ENCODE measurements around the gene GNA14. TPM values are rescaled to one million over a fixed set of nuclear protein-coding genes. Genes with fewer than 3 reads are reported as not detected.

The GNA14 gene
- polyA plus RNA-seq, 1 donor from 2014 or later = 0.40 TPM

DNA sequence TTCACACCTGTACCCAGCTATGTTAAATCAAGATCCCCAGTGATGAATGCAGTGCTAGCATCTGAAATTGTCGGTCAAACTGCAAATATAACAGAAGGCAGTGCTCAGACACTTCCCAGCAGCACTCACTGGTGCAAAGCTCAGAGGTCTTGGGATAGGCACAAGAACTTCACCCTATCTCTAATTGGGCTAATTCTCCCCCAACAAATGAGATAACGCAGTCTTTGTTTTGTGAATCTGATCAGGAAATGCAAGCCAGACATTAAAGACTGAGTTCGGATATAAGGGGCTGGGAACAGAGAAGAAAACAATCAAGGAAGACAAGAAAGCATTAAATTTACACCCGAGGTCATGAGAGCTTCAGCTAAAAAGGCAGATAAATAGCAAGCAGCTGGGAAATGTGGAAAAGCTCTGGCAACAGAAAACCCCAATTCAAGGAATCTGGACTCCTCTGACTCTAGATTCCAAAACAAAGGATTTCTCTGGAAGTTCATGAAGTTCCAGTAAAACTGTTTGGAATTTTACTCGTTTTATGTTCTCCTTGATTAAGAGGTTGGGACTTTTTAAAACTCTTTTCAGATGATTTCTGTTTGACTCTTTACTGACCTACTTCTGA is 65.1 kb downstream of the GNA14 start:
- TF ChIP-seq EP300 (conservative IDR thresholded peaks at IDR 0.05; ENCODE audit: poor library complexity, severe bottlenecking) (no peak), RAD21 (conservative IDR thresholded peaks at IDR 0.05) (no peak), EZH2 (IDR thresholded peaks at IDR 0.05; ENCODE audit: borderline replicate concordance, insufficient read depth, low read length, poor library complexity, severe bottlenecking) (no peak), MXI1 (conservative IDR thresholded peaks at IDR 0.05; ENCODE audit: poor library complexity, severe bottlenecking) (no peak), POLR2AphosphoS5 (IDR thresholded peaks at IDR 0.05) (no peak), SMC3 (conservative IDR thresholded peaks at IDR 0.05; ENCODE audit: poor library complexity) (no peak), TAF1 (IDR thresholded peaks at IDR 0.05; ENCODE audit: low read depth) (no peak)
- TF ChIP-seq, protein P1, sequence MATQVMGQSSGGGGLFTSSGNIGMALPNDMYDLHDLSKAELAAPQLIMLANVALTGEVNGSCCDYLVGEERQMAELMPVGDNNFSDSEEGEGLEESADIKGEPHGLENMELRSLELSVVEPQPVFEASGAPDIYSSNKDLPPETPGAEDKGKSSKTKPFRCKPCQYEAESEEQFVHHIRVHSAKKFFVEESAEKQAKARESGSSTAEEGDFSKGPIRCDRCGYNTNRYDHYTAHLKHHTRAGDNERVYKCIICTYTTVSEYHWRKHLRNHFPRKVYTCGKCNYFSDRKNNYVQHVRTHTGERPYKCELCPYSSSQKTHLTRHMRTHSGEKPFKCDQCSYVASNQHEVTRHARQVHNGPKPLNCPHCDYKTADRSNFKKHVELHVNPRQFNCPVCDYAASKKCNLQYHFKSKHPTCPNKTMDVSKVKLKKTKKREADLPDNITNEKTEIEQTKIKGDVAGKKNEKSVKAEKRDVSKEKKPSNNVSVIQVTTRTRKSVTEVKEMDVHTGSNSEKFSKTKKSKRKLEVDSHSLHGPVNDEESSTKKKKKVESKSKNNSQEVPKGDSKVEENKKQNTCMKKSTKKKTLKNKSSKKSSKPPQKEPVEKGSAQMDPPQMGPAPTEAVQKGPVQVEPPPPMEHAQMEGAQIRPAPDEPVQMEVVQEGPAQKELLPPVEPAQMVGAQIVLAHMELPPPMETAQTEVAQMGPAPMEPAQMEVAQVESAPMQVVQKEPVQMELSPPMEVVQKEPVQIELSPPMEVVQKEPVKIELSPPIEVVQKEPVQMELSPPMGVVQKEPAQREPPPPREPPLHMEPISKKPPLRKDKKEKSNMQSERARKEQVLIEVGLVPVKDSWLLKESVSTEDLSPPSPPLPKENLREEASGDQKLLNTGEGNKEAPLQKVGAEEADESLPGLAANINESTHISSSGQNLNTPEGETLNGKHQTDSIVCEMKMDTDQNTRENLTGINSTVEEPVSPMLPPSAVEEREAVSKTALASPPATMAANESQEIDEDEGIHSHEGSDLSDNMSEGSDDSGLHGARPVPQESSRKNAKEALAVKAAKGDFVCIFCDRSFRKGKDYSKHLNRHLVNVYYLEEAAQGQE (IDR thresholded peaks at IDR 0.05; ENCODE audit: borderline replicate concordance) = no peak
- TF ChIP-seq, protein P2, sequence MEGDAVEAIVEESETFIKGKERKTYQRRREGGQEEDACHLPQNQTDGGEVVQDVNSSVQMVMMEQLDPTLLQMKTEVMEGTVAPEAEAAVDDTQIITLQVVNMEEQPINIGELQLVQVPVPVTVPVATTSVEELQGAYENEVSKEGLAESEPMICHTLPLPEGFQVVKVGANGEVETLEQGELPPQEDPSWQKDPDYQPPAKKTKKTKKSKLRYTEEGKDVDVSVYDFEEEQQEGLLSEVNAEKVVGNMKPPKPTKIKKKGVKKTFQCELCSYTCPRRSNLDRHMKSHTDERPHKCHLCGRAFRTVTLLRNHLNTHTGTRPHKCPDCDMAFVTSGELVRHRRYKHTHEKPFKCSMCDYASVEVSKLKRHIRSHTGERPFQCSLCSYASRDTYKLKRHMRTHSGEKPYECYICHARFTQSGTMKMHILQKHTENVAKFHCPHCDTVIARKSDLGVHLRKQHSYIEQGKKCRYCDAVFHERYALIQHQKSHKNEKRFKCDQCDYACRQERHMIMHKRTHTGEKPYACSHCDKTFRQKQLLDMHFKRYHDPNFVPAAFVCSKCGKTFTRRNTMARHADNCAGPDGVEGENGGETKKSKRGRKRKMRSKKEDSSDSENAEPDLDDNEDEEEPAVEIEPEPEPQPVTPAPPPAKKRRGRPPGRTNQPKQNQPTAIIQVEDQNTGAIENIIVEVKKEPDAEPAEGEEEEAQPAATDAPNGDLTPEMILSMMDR (IDR thresholded peaks at IDR 0.05; ENCODE audit: poor library complexity, severe bottlenecking) = no peak
- Histone ChIP-seq H3K79me2 (replicated peaks; ENCODE audit: insufficient read depth, low read length) (no peaks in the 10 kb centered on the region), H3K4me3 (ENCODE audit: low read length) (no peak overlapping the region)

DNA sequence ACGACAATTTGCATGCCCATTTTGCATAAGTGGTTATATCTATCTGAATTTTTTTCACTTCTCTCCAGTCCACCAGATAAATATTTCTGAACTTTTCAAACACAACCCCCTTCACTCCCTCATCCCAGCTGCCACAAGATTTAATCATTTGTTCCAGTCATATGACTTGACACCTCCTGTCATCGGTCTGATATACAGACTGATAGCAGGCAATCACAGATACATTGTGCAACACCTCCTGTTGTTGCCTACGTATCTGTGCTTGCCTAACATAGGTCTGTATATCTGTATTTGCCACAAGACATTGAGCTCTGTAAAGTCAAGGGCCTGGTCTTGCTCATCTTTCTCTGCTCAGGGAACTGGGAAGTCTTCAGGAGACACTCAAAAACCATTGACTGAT is 65.6 kb downstream of the GNA14 start:
- H3K79me2 ChIP-seq (replicated peaks; ENCODE audit: insufficient read depth, low read length) = no peaks in the 10 kb centered on the region
- H3K27ac ChIP-seq (ENCODE audit: low read length) = no peak overlapping the region
- no peaks in the 10 kb centered on the region for H4K20me1 ChIP-seq (ENCODE audit: insufficient read depth)
- no peaks in the 10 kb centered on the region for H3K36me3 ChIP-seq (ENCODE audit: insufficient read depth, low read length)
- H3F3A ChIP-seq (ENCODE audit: insufficient read depth, low read length, poor library complexity, severe bottlenecking) = no peaks in the 10 kb centered on the region
- H3K4me2 ChIP-seq (ENCODE audit: low read length) = no peak overlapping the region
- no peak overlapping the region for H3K4me3 ChIP-seq (ENCODE audit: low read length)
- no peak overlapping the region for H3K9ac ChIP-seq (ENCODE audit: low read length)
- H3K27me3 ChIP-seq (ENCODE audit: insufficient read depth, low read depth, low read length) = no peaks in the 10 kb centered on the region
- no peaks in the 10 kb centered on the region for H3K9me2 ChIP-seq (ENCODE audit: insufficient read depth, low read length)
- TF ChIP-seq, protein P2 (IDR thresholded peaks at IDR 0.05; ENCODE audit: poor library complexity, severe bottlenecking) = no peak
- no peak for TF ChIP-seq POLR2AphosphoS5 (IDR thresholded peaks at IDR 0.05)
- no peak for TF ChIP-seq TAF1 (IDR thresholded peaks at IDR 0.05; ENCODE audit: low read depth)
- TF ChIP-seq EP300 (conservative IDR thresholded peaks at IDR 0.05; ENCODE audit: poor library complexity, severe bottlenecking) = no peak
- no peak for TF ChIP-seq EZH2 (IDR thresholded peaks at IDR 0.05; ENCODE audit: borderline replicate concordance, insufficient read depth, low read length, poor library complexity, severe bottlenecking)
- TF ChIP-seq MXI1 (conservative IDR thresholded peaks at IDR 0.05; ENCODE audit: poor library complexity, severe bottlenecking) = no peak
- TF ChIP-seq, protein P1 (IDR thresholded peaks at IDR 0.05; ENCODE audit: borderline replicate concordance) = no peak
- TF ChIP-seq RAD21 (conservative IDR thresholded peaks at IDR 0.05) = no peak
- no peak overlapping the region for H2AFZ ChIP-seq (ENCODE audit: low read depth, low read length)
- H3K9me3 ChIP-seq (ENCODE audit: low read length) = no peaks in the 10 kb centered on the region

More for the DNA sequence above, 65.1 kb downstream of the GNA14 start:
- H3K27ac ChIP-seq (ENCODE audit: low read length) = no peak overlapping the region
- no peak overlapping the region for H2AFZ ChIP-seq (ENCODE audit: low read depth, low read length)
- no peaks in the 10 kb centered on the region for H3K9me2 ChIP-seq (ENCODE audit: insufficient read depth, low read length)
- no peak overlapping the region for H3K4me2 ChIP-seq (ENCODE audit: low read length)
- H4K20me1 ChIP-seq (ENCODE audit: insufficient read depth) = no peaks in the 10 kb centered on the region
- no peaks in the 10 kb centered on the region for H3F3A ChIP-seq (ENCODE audit: insufficient read depth, low read length, poor library complexity, severe bottlenecking)
- no peaks in the 10 kb centered on the region for H3K36me3 ChIP-seq (ENCODE audit: insufficient read depth, low read length)
- no peak overlapping the region for H3K9ac ChIP-seq (ENCODE audit: low read length)
- H3K27me3 ChIP-seq (ENCODE audit: insufficient read depth, low read depth, low read length) = no peaks in the 10 kb centered on the region
- no peaks in the 10 kb centered on the region for H3K9me3 ChIP-seq (ENCODE audit: low read length)
